Ovary (tissue), 9 donors: ENCODE data around the gene FAM110A. TPM values are rescaled to one million over a fixed set of nuclear protein-coding genes. Genes with fewer than 3 reads are reported as not detected.

ENCODE experiments used
- DNase-seq, 5 donors: peaks; one replicate each; pipeline ENCODE4 v3.0.0-alpha.2; 2019 to 2020
- H3K27ac ChIP-seq, 2 donors: fragments of 200-600 bp; one replicate each; pipeline versions ENCODE4 v1.5.1 to v1.8.0; 2019 to 2022
- H3K27me3 ChIP-seq: fragments of 200-600 bp; one replicate; pipeline ENCODE4 v1.8.0; 2022
- H3K36me3 ChIP-seq: fragments of 200-600 bp; sonication (generic); one replicate; pipeline ENCODE4 v1.5.1; 2019
- H3K4me1 ChIP-seq: one replicate; pipeline ENCODE4 v1.8.1; 2013; ENCODE audit warnings: mild to moderate bottlenecking, moderate library complexity; ENCODE audit not compliant: insufficient read depth
- H3K4me3 ChIP-seq: fragments of 200-600 bp; sonication (generic); one replicate; pipeline ENCODE4 v1.5.1; 2017
- H3K9me3 ChIP-seq, 2 donors: fragments of 200-600 bp in 1 of 2; sonication (generic) in 1 of 2; one replicate each; pipeline versions ENCODE4 v1.5.1 to v1.8.1; 2013 to 2019; ENCODE audit warnings: mild to moderate bottlenecking in 1 of 2, moderate library complexity in 1 of 2
- CTCF ChIP-seq, 3 donors: fragments of 450-650 bp in 2 of 3; fragments of 200-600 bp in 1 of 3; IDR thresholded peaks; one replicate each; pipeline versions ENCODE4 v1.5.1 to v1.8.0; 2016 to 2022; ENCODE audit warnings: antibody characterized with exemption in 3 of 3, mild to moderate bottlenecking in 1 of 3
- EP300 ChIP-seq: sonication (generic); formaldehyde crosslinking; IDR thresholded peaks from one replicate; pipeline ENCODE4 v1.6.1; 2017; ENCODE audit warnings: antibody characterized with exemption
- POLR2A ChIP-seq: fragments of 450-650 bp; IDR thresholded peaks from one replicate; pipeline ENCODE4 v1.6.1; 2017; ENCODE audit warnings: antibody characterized with exemption, mild to moderate bottlenecking, moderate library complexity
- WGBS, 3 donors: extraction: QIAGEN DNeasy Blood & Tissue Kit in 1 of 3; methylation state at CpG; one replicate each; pipeline versions ENCODE4 v1.1.5 to v1.1.7; 2013 to 2017; 5-methylcytosine and 5-hydroxymethylcytosine counted together
- intact Hi-C, 4 donors: fragments of 100-400 bp; cut with DNase I; formaldehyde crosslinking; loops; one replicate each; pipeline versions ENCODE4 v1.11.0 to v1.15.1; 2022 to 2023
- polyA plus RNA-seq, 2 donors: library from polyadenylated mRNA; stranded (reverse); fragments of 200-250 nt in 1 of 2; fragments of 350-450 nt in 1 of 2; fragmentation: Illumina TruSeq in 1 of 2; extraction: RNeasy Lipid Tissue Mini Kit (QIAGEN cat#74804) in 1 of 2; gene quantifications; one replicate each; pipeline ENCODE4 v1.2.3, GENCODE V29; 2013 to 2014
- total RNA-seq, 7 donors: library from RNA; depleted of rRNA in 2 of 7; stranded (reverse); fragments of >200 nt in 2 of 7; fragmentation: NEBNext Ultra II Directional in 3 of 7; extraction: Animal tissue kit (Norgen Biotek cat#: 25700) in 3 of 7; gene quantifications; one replicate each; pipeline versions ENCODE4 v1.1.0 to v1.2.4, GENCODE V29; 2016 to 2023
- donor health status: DM: no; HTN: no; CAD: no; lungs with moderate emphysema.
- donor health status: DM: no; HTN: no; CAD: no.
- donor health status: Bipolar disorder and iron deficiency.
- donor health status: DM: yes; HTN: yes; CAD: no.
- donor health status: DM: no; HTN: no; CAD: no.
- donor health status: DM: yes; HTN: yes; CAD: no.

Gene FAM110A
- total and polyA plus RNA-seq, 9 donors = 2.1 to 6.6 (median 2.9) TPM

GRCh38 chr20:815226-815625, 18.3 kb upstream of the FAM110A start:
- no peak for DNase-seq
- Histone ChIP-seq H3K27me3 (no peaks in the 10 kb centered on the region), H3K9me3 (no peaks in the 10 kb centered on the region), H3K4me1 (no peaks in the 10 kb centered on the region), H3K27ac (no peak overlapping the region), H3K36me3 (no peaks in the 10 kb centered on the region), H3K4me3 (no peak overlapping the region)
- TF ChIP-seq POLR2A (no peak), CTCF (IDR thresholded peaks at IDR 0.05) (no peak), EP300 (no peak)
- WGBS, 3 donors = 88 to 93% (median 90%) methylated on average over 10 of the region's 10 CpGs
- intact Hi-C loops = loop anchor here in 3 of 4 donors (2.0 to 10.0 kb wide), 5 partner anchors 142 to 400 kb away; partner anchors contain the start of gene C20orf202 (in 1 of the 3)

DNA sequence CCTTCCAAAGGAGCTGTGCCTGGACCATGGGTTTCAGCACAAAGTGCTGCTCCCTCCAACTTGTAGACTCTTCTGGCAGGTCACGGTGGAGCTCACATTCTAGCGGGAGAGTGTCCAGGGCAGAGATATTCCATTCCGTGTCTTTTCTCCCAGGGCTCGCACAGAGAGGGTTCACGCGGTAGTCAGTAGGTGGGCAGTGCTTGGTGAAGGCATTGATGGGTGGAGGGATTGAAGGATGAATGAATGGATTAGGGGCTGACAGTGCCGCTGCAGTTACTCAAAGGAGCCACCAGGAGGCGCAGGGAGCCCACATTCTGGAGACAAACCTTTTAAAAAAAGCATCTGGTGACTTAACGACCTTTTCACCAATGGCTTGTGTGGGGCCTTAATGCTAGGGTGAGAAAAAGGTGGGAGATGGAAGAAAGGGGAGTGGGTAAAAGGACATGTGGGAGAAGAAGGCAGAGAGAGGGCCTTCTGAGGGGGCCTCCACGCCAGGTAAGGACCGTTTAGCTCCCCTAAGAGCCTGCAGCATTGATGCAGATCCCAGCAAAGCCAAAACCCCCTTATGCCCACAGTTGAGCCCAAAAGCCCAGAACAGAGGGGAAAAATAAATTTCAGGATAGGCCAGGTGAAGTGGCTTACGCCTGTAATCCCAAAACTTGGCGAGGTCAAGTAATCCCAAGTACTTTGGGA, 17.5 kb upstream of the FAM110A start:
- 33 to 36% (median 35%) methylated on average over 13 of the region's 13 CpGs for WGBS, 3 donors
- DNase-seq = peak; percentile 29 to 70 (median 59)
- H3K27ac ChIP-seq = no peak overlapping the region
- no peaks in the 10 kb centered on the region for H3K9me3 ChIP-seq
- H3K36me3 ChIP-seq = no peaks in the 10 kb centered on the region
- no peak overlapping the region for H3K4me3 ChIP-seq
- TF ChIP-seq POLR2A (no peak), CTCF (IDR thresholded peaks at IDR 0.05) (peak; percentile 77 to 91 (median 85)), EP300 (no peak)
- H3K27me3 ChIP-seq = no peaks in the 10 kb centered on the region
- H3K4me1 ChIP-seq = no peaks in the 10 kb centered on the region
- intact Hi-C loops = loop anchor here (2.0 to 10.0 kb wide), 6 partner anchors 141 to 399 kb away; partner anchors contain the start of gene C20orf202 (in 1 of the 4)

DNA sequence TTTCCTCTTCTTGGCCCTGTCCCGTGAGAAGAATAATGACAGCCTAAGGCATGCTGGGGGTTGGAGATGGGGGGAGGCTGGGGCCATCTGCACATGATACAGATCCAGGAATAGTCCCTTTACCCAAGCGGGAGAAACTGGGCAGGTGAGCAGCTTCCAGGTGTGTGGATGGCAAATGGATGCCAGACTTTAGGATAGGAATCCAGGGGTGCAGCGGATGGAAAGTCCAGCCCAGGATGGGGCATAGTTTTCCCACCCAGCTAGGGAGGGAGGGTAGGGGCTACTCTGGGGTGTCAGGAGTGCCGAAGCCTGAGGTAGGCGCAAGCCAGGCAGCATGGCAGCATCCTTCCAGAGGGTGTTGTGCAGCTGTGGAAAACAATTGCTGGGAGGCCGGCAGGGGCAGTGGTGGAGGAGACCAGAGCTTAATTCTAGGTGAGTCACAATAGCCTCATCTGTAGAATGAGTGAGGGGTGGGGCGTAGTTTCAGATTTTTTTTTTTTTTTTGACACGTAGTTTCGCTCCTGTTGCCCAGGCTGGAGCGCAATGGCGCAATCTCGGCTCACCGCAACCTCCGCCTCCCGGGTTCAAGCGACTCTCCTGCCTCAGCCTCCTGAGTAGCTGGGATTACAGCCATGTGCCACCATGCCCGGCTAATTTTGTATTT, 15.4 kb upstream of the FAM110A start:
- DNase-seq = no peak
- no peaks in the 10 kb centered on the region for H3K4me1 ChIP-seq
- no peak overlapping the region for H3K27ac ChIP-seq
- no peaks in the 10 kb centered on the region for H3K27me3 ChIP-seq
- no peaks in the 10 kb centered on the region for H3K9me3 ChIP-seq
- no peak overlapping the region for H3K4me3 ChIP-seq
- TF ChIP-seq POLR2A (no peak), CTCF (IDR thresholded peaks at IDR 0.05) (no peak), EP300 (no peak)
- WGBS, 3 donors = 86 to 92% (median 89%) methylated on average over 17 of the region's 17 CpGs
- intact Hi-C loops = loop anchor here in 3 of 4 donors (5.0 to 10.0 kb wide), 4 partner anchors 289 to 397 kb away; partner anchors contain the start of gene C20orf202 (in 1 of the 3)
- H3K36me3 ChIP-seq = no peaks in the 10 kb centered on the region

GRCh38 chr20:819680-820322, 13.7 kb upstream of the FAM110A start:
- intact Hi-C loops = loop anchor here in 3 of 4 donors (5.0 to 10.0 kb wide), 4 partner anchors 288 to 395 kb away; partner anchors contain the start of gene C20orf202 (in 1 of the 3)
- Histone ChIP-seq H3K9me3 (no peaks in the 10 kb centered on the region), H3K27ac (no peak overlapping the region), H3K4me1 (no peaks in the 10 kb centered on the region), H3K27me3 (no peaks in the 10 kb centered on the region), H3K36me3 (no peaks in the 10 kb centered on the region), H3K4me3 (no peak overlapping the region)
- DNase-seq = no peak
- TF ChIP-seq CTCF (IDR thresholded peaks at IDR 0.05) (no peak), POLR2A (no peak)
- WGBS, 3 donors = 77 to 84% (median 84%) methylated on average over 8 of the region's 8 CpGs
